Vagina (tissue), 2 donors: ENCODE data around the gene KCNH5.

ENCODE experiments used
- POLR2AphosphoS5 ChIP-seq, 2 donors: sonication (generic); formaldehyde crosslinking; IDR thresholded peaks; one replicate each; pipeline ENCODE4 v1.9.0; 2017; ENCODE audit warnings: antibody characterized with exemption in 2 of 2, mild to moderate bottlenecking in 2 of 2, low read depth in 1 of 2; ENCODE audit not compliant: insufficient read depth in 1 of 2
- TF ChIP-seq, protein P1 (sequence below), 3 experiments: fragments of 450-650 bp in 2 of 3; fragments of 200-600 bp in 1 of 3; sonication (generic) in 1 of 3; IDR thresholded peaks; one replicate each; pipeline ENCODE4 v1.5.1; 2017 to 2019; ENCODE audit warnings: antibody characterized with exemption in 3 of 3, mild to moderate bottlenecking in 2 of 3, moderate library complexity in 2 of 3

DNA sequence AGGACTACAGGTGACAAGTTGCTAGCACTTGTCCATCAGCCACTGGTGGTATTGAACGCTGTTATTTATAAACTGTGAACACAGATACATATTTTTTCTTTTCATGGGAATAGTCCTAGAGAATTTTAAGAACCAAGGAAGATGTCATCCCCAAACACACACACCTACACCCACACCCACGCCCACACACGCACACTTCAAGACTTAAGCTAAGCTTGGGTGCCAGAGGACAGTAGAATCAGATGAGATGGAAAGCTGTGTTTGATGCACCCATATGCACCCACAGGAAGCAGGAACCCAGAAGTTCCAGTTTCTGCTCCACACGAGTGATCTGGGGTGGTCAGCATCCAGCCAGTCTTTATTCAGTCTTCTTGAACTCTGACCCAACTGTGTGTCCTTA lies 348.3 kb downstream of the KCNH5 start:
- no peak for TF ChIP-seq POLR2AphosphoS5 (IDR thresholded peaks at IDR 0.05; ENCODE audit: insufficient read depth in 1 of 2, low read depth in 1 of 2)
- TF ChIP-seq, protein P1, sequence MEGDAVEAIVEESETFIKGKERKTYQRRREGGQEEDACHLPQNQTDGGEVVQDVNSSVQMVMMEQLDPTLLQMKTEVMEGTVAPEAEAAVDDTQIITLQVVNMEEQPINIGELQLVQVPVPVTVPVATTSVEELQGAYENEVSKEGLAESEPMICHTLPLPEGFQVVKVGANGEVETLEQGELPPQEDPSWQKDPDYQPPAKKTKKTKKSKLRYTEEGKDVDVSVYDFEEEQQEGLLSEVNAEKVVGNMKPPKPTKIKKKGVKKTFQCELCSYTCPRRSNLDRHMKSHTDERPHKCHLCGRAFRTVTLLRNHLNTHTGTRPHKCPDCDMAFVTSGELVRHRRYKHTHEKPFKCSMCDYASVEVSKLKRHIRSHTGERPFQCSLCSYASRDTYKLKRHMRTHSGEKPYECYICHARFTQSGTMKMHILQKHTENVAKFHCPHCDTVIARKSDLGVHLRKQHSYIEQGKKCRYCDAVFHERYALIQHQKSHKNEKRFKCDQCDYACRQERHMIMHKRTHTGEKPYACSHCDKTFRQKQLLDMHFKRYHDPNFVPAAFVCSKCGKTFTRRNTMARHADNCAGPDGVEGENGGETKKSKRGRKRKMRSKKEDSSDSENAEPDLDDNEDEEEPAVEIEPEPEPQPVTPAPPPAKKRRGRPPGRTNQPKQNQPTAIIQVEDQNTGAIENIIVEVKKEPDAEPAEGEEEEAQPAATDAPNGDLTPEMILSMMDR (IDR thresholded peaks at IDR 0.05), result no peak
